Fibroblast of lung (primary cell): ENCODE data around the gene ABCD1. TPM values are rescaled to one million over a fixed set of nuclear protein-coding genes. Genes with fewer than 3 reads are reported as not detected.

Experiments
- DNase-seq, 2 donors: peaks; one replicate each; pipeline versions ENCODE4 v3.0.0 to v3.0.0-alpha.2; 2010; ENCODE audit warnings: low read depth in 2 of 2
- H2AFZ ChIP-seq: 2 replicates; pipeline ENCODE4 v1.5.1; 2012; ENCODE audit warnings: low read length, control low read depth, inconsistent platforms
- H3K27ac ChIP-seq: 2 replicates; pipeline ENCODE4 v1.5.1; 2011; ENCODE audit warnings: low read length, control low read depth; ENCODE audit not compliant: insufficient read depth
- H3K27me3 ChIP-seq: 2 replicates; pipeline ENCODE4 v1.5.1; 2011; ENCODE audit warnings: mild to moderate bottlenecking, low read length; ENCODE audit not compliant: control insufficient read depth, insufficient read depth
- H3K36me3 ChIP-seq: 2 replicates; pipeline ENCODE4 v1.5.1; 2011; ENCODE audit warnings: low read length; ENCODE audit not compliant: control insufficient read depth, insufficient read depth
- H3K4me1 ChIP-seq: 2 replicates; pipeline ENCODE4 v1.5.1; 2011; ENCODE audit warnings: low read length; ENCODE audit not compliant: control insufficient read depth, insufficient read depth; ENCODE audit errors: extremely low read depth
- H3K4me2 ChIP-seq: 2 replicates; pipeline ENCODE4 v1.5.1; 2011; ENCODE audit warnings: low read length, control low read depth; ENCODE audit not compliant: insufficient read depth; ENCODE audit errors: extremely low read depth
- H3K4me3 ChIP-seq, 4 experiments: fragments of 200-600 bp in 1 of 4; sonication (generic) in 1 of 4; replicated peaks in 1 of 4; 2 replicates each; pipeline ENCODE4 v1.5.1; 2011 to 2016; ENCODE audit warnings: low read length in 4 of 4, low read depth in 3 of 4, mild to moderate bottlenecking in 3 of 4, control low read depth in 2 of 4, inconsistent platforms in 1 of 4, mixed read lengths in 1 of 4; ENCODE audit not compliant: insufficient read depth in 1 of 4; ENCODE audit errors: control extremely low read depth in 1 of 4
- H3K79me2 ChIP-seq: 2 replicates; pipeline ENCODE4 v1.5.1; 2012; ENCODE audit warnings: mild to moderate bottlenecking, low read length, inconsistent platforms; ENCODE audit not compliant: control insufficient read depth, insufficient read depth
- H3K9ac ChIP-seq: 2 replicates; pipeline ENCODE4 v1.5.1; 2011; ENCODE audit warnings: mild to moderate bottlenecking, low read length, control low read depth; ENCODE audit not compliant: insufficient read depth
- H3K9me3 ChIP-seq: 2 replicates; pipeline ENCODE4 v1.5.1; 2012; ENCODE audit warnings: low read depth, low read length; ENCODE audit not compliant: control insufficient read depth, insufficient read depth
- H4K20me1 ChIP-seq: 2 replicates; pipeline ENCODE4 v1.5.1; 2011; ENCODE audit warnings: low read length; ENCODE audit not compliant: control insufficient read depth, insufficient read depth; ENCODE audit errors: extremely low read depth
- EZH2 ChIP-seq: IDR thresholded peaks from 2 replicates; pipeline ENCODE4 v1.5.1; 2012; ENCODE audit warnings: low read length, control low read depth, mild to moderate bottlenecking; ENCODE audit errors: missing control alignments
- polyA plus RNA-seq, 2 donors: library from polyadenylated mRNA; depleted of rRNA in 1 of 2; stranded (reverse) in 1 of 2; unstranded in 1 of 2; fragments of >200 nt; gene quantifications; 2 replicates each; pipeline ENCODE4 v1.2.1, GENCODE V29; 2011 to 2012; ENCODE audit warnings: missing spikeins in 1 of 2
- total RNA-seq: library from RNA; depleted of rRNA; stranded (reverse); fragments of >200 nt; gene quantifications from 2 replicates; pipeline ENCODE4 v1.2.1, GENCODE V29; 2014
- TF ChIP-seq, protein P1 (sequence below), 2 donors: IDR thresholded peaks in 1 of 2; conservative IDR thresholded peaks in 1 of 2; 1 replicate in 1 of 2; 2 replicates in 1 of 2; pipeline ENCODE4 v1.5.1; 2011 to 2012; ENCODE audit warnings: low read length in 2 of 2, control low read depth in 1 of 2, inconsistent platforms in 1 of 2, low read depth in 1 of 2, mild to moderate bottlenecking in 1 of 2

The ABCD1 gene
- total and polyA plus RNA-seq, 2 donors (not counting 1 experiment from before 2014, with no cell fraction given): 4.0 to 12.7 TPM

DNA sequence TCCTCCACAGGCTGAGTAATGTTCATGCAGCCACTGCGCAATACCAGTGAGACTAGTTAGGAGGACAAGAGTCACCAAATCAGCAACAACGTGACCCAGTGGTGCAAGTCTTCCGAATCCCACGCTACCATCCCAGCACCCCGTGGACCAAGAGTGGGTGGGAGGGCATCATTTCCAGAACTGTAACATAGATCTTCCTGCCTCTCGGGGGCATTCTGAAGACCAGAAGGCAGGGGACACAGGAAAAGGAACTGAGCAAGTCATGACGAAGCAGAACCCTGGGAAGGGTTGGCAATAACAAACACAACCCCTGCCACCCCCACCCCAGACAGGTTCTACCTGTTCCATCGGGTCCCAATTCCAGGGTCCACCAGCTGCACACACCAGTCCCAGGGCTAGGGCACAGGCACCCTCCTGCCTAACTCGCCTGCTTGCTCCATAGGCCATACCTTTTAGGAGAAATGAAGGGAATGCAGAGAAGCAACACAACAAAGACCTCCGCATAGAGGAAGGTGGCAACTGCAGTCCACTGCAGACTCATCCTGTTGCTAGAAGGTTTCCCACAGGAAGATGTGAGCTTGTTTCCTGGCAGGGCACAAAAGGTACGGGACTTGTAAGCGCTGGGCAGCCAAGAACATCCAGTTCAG is 1.8 kb upstream of the ABCD1 start:
- no peaks in the 10 kb centered on the region for H4K20me1 ChIP-seq
- H3K27me3 ChIP-seq: no peaks in the 10 kb centered on the region
- H3K9me3 ChIP-seq: no peaks in the 10 kb centered on the region
- TF ChIP-seq EZH2: no peak
- TF ChIP-seq, protein P1, sequence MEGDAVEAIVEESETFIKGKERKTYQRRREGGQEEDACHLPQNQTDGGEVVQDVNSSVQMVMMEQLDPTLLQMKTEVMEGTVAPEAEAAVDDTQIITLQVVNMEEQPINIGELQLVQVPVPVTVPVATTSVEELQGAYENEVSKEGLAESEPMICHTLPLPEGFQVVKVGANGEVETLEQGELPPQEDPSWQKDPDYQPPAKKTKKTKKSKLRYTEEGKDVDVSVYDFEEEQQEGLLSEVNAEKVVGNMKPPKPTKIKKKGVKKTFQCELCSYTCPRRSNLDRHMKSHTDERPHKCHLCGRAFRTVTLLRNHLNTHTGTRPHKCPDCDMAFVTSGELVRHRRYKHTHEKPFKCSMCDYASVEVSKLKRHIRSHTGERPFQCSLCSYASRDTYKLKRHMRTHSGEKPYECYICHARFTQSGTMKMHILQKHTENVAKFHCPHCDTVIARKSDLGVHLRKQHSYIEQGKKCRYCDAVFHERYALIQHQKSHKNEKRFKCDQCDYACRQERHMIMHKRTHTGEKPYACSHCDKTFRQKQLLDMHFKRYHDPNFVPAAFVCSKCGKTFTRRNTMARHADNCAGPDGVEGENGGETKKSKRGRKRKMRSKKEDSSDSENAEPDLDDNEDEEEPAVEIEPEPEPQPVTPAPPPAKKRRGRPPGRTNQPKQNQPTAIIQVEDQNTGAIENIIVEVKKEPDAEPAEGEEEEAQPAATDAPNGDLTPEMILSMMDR (conservative IDR thresholded peaks at IDR 0.05 in 1 of 2, IDR thresholded peaks at IDR 0.05 in 1 of 2; ENCODE audit: low read depth in 1 of 2, low read length in 2 of 2): no peak
- peak overlapping the region; percentile 61 for H3K9ac ChIP-seq
- peaks cover 4% of the 10 kb centered on the region for H3K36me3 ChIP-seq
- no peak overlapping the region for H2AFZ ChIP-seq
- H3K4me3 ChIP-seq: peak overlapping the region; percentile 59 to 70 (median 66)
- H3K79me2 ChIP-seq: peaks cover 14% of the 10 kb centered on the region
- peaks cover 10% of the 10 kb centered on the region for H3K4me1 ChIP-seq
- peak overlapping the region; percentile 87 for H3K4me2 ChIP-seq
- no peak for DNase-seq
- H3K27ac ChIP-seq: peak overlapping the region; percentile 62

DNA sequence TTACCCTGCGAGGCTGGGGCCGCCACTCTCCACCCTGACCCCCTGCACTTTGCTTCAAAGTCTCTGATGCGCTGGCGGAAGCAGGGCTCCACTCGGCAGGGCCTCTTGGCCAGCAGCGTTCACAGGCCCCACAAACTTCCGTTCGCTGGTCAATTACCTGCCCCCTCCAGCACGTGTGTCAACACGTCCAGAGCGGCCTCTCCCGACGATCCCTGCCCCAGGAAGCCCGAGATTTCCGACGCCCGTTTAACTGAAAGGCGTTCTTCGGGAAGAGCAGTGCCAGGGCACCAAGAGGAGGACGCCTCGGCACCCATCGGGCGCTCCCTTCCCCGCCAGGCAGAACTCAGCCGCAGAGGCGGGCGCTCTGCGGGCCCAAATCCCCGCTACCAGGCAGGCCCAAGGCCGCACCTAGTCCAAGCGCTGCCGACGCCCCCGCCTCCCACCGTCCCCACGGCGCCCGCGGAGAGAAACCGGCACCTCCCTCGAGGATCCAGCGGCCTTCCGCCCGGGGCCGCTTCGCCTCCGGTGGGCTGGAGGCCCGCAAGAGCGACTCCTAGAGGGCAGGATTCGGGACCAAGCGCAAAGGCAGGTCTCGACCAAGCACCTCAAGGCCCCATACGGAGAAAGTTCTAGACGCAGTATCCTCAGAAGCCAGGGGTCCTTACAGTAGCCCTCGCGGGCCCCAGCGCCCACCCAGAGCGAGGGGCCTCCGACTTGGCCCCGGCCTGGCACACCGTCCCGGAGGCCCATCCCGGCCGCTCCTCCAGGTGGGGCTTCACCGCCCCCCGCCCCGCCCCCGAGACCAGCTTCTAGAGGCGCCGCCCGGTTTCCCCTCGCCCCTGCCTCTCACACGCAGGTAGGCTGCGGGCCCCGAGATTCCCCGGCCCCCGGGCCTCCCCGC is 1.1 kb upstream of the ABCD1 start:
- H2AFZ ChIP-seq: no peak overlapping the region
- no peaks in the 10 kb centered on the region for H3K27me3 ChIP-seq
- no peak for TF ChIP-seq EZH2
- TF ChIP-seq, protein P1 (conservative IDR thresholded peaks at IDR 0.05 in 1 of 2, IDR thresholded peaks at IDR 0.05 in 1 of 2; ENCODE audit: low read depth in 1 of 2, low read length in 2 of 2): peak; percentile 27 to 38
- H3K27ac ChIP-seq: peak overlapping the region; percentile 62
- peak; percentile 39 to 41 for DNase-seq
- peak overlapping the region; percentile 59 to 70 (median 66) for H3K4me3 ChIP-seq
- H4K20me1 ChIP-seq: no peaks in the 10 kb centered on the region
- peaks cover 10% of the 10 kb centered on the region for H3K4me1 ChIP-seq
- H3K79me2 ChIP-seq: peaks cover 14% of the 10 kb centered on the region
- H3K4me2 ChIP-seq: peak overlapping the region; percentile 87
- H3K9me3 ChIP-seq: no peaks in the 10 kb centered on the region
- peaks cover 4% of the 10 kb centered on the region for H3K36me3 ChIP-seq
- H3K9ac ChIP-seq: peak overlapping the region; percentile 61

DNA sequence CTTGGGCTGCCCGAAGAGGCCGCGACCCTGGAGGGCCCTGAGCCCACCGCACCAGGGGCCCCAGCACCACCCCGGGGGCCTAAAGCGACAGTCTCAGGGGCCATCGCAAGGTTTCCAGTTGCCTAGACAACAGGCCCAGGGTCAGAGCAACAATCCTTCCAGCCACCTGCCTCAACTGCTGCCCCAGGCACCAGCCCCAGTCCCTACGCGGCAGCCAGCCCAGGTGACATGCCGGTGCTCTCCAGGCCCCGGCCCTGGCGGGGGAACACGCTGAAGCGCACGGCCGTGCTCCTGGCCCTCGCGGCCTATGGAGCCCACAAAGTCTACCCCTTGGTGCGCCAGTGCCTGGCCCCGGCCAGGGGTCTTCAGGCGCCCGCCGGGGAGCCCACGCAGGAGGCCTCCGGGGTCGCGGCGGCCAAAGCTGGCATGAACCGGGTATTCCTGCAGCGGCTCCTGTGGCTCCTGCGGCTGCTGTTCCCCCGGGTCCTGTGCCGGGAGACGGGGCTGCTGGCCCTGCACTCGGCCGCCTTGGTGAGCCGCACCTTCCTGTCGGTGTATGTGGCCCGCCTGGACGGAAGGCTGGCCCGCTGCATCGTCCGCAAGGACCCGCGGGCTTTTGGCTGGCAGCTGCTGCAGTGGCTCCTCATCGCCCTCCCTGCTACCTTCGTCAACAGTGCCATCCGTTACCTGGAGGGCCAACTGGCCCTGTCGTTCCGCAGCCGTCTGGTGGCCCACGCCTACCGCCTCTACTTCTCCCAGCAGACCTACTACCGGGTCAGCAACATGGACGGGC is 579 bp downstream of the ABCD1 start:
- DNase-seq: no peak
- no peak overlapping the region for H2AFZ ChIP-seq
- H3K36me3 ChIP-seq: no peaks in the 10 kb centered on the region
- peak overlapping the region; percentile 32 for H3K9ac ChIP-seq
- no peaks in the 10 kb centered on the region for H3K9me3 ChIP-seq
- peak overlapping the region; percentile 50 for H3K27ac ChIP-seq
- H3K4me3 ChIP-seq: peak overlapping the region in 3 of 4 experiments; percentile 11 to 54 (median 32)
- peaks cover 14% of the 10 kb centered on the region for H3K79me2 ChIP-seq
- no peaks in the 10 kb centered on the region for H4K20me1 ChIP-seq
- H3K27me3 ChIP-seq: no peaks in the 10 kb centered on the region
- peak overlapping the region; percentile 48 for H3K4me2 ChIP-seq
- peaks cover 10% of the 10 kb centered on the region for H3K4me1 ChIP-seq
- TF ChIP-seq EZH2: no peak
- TF ChIP-seq, protein P1 (conservative IDR thresholded peaks at IDR 0.05 in 1 of 2, IDR thresholded peaks at IDR 0.05 in 1 of 2; ENCODE audit: low read depth in 1 of 2, low read length in 2 of 2): no peak
